ENCODE measurements around the gene SLC25A22. TPM values are rescaled to one million over a fixed set of nuclear protein-coding genes. Genes with fewer than 3 reads are reported as not detected.

SLC25A22 gene
- polyA plus RNA-seq, 1 experiment: 11.5 TPM

GRCh38 chr11:841981-842369 is 43.9 kb upstream of the SLC25A22 start:
- TF ChIP-seq, protein P1, sequence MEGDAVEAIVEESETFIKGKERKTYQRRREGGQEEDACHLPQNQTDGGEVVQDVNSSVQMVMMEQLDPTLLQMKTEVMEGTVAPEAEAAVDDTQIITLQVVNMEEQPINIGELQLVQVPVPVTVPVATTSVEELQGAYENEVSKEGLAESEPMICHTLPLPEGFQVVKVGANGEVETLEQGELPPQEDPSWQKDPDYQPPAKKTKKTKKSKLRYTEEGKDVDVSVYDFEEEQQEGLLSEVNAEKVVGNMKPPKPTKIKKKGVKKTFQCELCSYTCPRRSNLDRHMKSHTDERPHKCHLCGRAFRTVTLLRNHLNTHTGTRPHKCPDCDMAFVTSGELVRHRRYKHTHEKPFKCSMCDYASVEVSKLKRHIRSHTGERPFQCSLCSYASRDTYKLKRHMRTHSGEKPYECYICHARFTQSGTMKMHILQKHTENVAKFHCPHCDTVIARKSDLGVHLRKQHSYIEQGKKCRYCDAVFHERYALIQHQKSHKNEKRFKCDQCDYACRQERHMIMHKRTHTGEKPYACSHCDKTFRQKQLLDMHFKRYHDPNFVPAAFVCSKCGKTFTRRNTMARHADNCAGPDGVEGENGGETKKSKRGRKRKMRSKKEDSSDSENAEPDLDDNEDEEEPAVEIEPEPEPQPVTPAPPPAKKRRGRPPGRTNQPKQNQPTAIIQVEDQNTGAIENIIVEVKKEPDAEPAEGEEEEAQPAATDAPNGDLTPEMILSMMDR (IDR thresholded peaks at IDR 0.05; ENCODE audit: low read depth, low read length): no peak
- POLR2A ChIA-PET: interaction anchor here (3.1 kb wide), 1 partner anchor 9 kb away, joined by 66 read pairs; the partner anchor contains the start of gene CD151
- CTCF ChIA-PET: no interaction called here

DNA sequence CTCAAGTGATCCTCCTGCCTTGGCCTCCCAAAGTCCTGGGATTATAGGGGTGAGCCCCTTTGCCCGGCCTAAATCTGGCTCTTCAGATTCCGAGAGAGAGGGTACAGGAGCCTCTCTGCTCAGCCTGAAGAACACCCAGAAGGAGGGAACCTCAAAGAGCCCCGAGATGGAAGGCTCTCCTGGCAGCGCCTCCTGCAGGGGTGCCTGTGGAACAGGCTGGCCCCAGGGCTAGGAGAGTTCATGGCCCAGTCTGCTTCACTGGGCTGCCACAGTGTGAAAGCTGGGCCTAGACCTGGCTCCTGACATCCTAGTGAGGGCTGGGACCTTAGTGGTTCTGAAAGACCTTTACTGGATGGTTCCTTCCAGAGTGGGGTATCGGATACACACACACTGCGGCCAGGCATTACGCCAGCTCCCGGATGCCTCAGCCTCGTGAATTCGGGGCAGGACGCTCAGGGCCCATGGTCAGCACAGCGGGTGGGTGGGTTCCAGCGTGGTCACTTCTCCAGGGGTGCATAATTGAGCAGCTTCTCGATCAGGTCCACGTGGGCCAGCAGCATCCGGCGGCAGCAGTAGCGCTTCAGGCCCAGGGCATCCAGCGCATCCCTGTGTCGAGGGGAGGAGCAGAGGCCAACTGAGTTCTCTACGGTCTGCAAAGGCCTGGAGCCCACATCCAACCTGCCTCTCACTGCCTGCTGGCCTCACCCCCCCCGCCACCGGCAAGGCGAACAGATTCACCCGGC is 42.0 kb upstream of the SLC25A22 start:
- Histone ChIP-seq H3K27ac (ENCODE audit: low read depth, low read length) (no peak overlapping the region), H3K9me3 (ENCODE audit: control insufficient read depth, insufficient read depth, low read length) (no peaks in the 10 kb centered on the region; the same call in 1 of the 2 replicates), H3K27me3 (ENCODE audit: control insufficient read depth, insufficient read depth, low read length) (no peaks in the 10 kb centered on the region), H3K4me3 (ENCODE audit: low read depth, low read length) (peak overlapping the region; percentile 71)
- TF ChIP-seq, protein P1 (IDR thresholded peaks at IDR 0.05; ENCODE audit: low read depth, low read length): peak; percentile 24
- no peak for DNase-seq (ENCODE audit: low read depth, low spot score)
- ChIA-PET CTCF (interaction anchor here (0.6 kb wide), 1 partner anchor 26 kb away, joined by 3 read pairs; no protein-coding TSS in a partner anchor), POLR2A (interaction anchor here (1.3 kb wide), 1 partner anchor 21 kb away, joined by 6 read pairs; the partner anchor contains the start of gene PNPLA2)

More at GRCh38 chr11:841981-842369, 43.9 kb upstream of the SLC25A22 start:
- H3K27me3 ChIP-seq (ENCODE audit: control insufficient read depth, insufficient read depth, low read length): no peaks in the 10 kb centered on the region
- peak overlapping the region; percentile 71 for H3K4me3 ChIP-seq (ENCODE audit: low read depth, low read length)
- H3K9me3 ChIP-seq (ENCODE audit: control insufficient read depth, insufficient read depth, low read length): no peaks in the 10 kb centered on the region; the same call in 1 of the 2 replicates
- H3K27ac ChIP-seq (ENCODE audit: low read depth, low read length): peak overlapping the region; percentile 3
- no peak for DNase-seq (ENCODE audit: low read depth, low spot score)

GRCh38 chr11:839280-839623 is 41.2 kb upstream of the SLC25A22 start:
- Histone ChIP-seq H3K4me3 (ENCODE audit: low read depth, low read length) (no peak overlapping the region), H3K27me3 (ENCODE audit: control insufficient read depth, insufficient read depth, low read length) (no peaks in the 10 kb centered on the region), H3K27ac (ENCODE audit: low read depth, low read length) (peak overlapping the region; percentile 11), H3K9me3 (ENCODE audit: control insufficient read depth, insufficient read depth, low read length) (no peaks in the 10 kb centered on the region; the same call in 1 of the 2 replicates)
- DNase-seq (ENCODE audit: low read depth, low spot score): no peak
- POLR2A ChIA-PET: interaction anchor here (0.6 kb wide), 2 partner anchors 9 to 33 kb away, joined by 3 to 6 read pairs; no protein-coding TSS in a partner anchor
- CTCF ChIA-PET: interaction anchor here (0.6 kb wide), 1 partner anchor 25 kb away, joined by 3 read pairs; no protein-coding TSS in a partner anchor
- TF ChIP-seq, protein P1 (IDR thresholded peaks at IDR 0.05; ENCODE audit: low read depth, low read length): no peak

GRCh38 chr11:838441-839279 is 40.6 kb upstream of the SLC25A22 start:
- no peak for DNase-seq (ENCODE audit: low read depth, low spot score)
- ChIA-PET POLR2A (interaction anchor here (0.6 kb wide), 4 partner anchors 8 to 32 kb away, joined by 3 to 6 read pairs (median 3); no protein-coding TSS in a partner anchor), CTCF (interaction anchor here (0.6 kb wide), 1 partner anchor 9 kb away, joined by 3 read pairs; no protein-coding TSS in a partner anchor)
- no peaks in the 10 kb centered on the region for H3K27me3 ChIP-seq (ENCODE audit: control insufficient read depth, insufficient read depth, low read length)
- TF ChIP-seq, protein P1 (IDR thresholded peaks at IDR 0.05; ENCODE audit: low read depth, low read length): peak; percentile 46
- no peaks in the 10 kb centered on the region; the same call in 1 of the 2 replicates for H3K9me3 ChIP-seq (ENCODE audit: control insufficient read depth, insufficient read depth, low read length)
- peak overlapping the region; percentile 31 for H3K27ac ChIP-seq (ENCODE audit: low read depth, low read length)
- H3K4me3 ChIP-seq (ENCODE audit: low read depth, low read length): no peak overlapping the region
